K562 (cell line): ENCODE measurements around the gene C16orf95. TPM values are rescaled to one million over a fixed set of nuclear protein-coding genes. Genes with fewer than 3 reads are reported as not detected.

Source experiments
- ATAC-seq: fragments of 200-7000 bp; cut with Tn5 transposase; 3 replicates; pipeline ENCODE4 v1.9.1; 2020; ENCODE audit warnings: moderate library complexity
- BruUV-seq: library from RNA; stranded (reverse); fragments of 400-500 nt; replicated peaks from 2 replicates; lab custom pipeline; 2021; lab: Mats Ljungman, UMichigan
- CTCF ChIA-PET: fragments of 300-600 bp; formaldehyde crosslinking; extraction: SDS; loops from one replicate; lab custom pipeline; 2021; ENCODE audit warnings: low intra/inter-chr PET ratio; lab: Yijun Ruan, JAX
- POLR2A ChIA-PET: fragments of 300-600, 350-650 bp; sonication (Branson Sonifier 250); formaldehyde crosslinking; extraction: SDS; loops from one replicate; lab custom pipeline; 2021; ENCODE audit warnings: antibody characterized with exemption, inconsistent platforms; lab: Yijun Ruan, JAX
- DNase-seq, 4 experiments: peaks; one replicate each; pipeline versions ENCODE4 v3.0.0 to v3.0.0-alpha.2; 2011 to 2018; ENCODE audit warnings: low spot score in 3 of 4, mixed read lengths in 3 of 4; ENCODE audit errors: extremely low read depth in 1 of 4
- FAIRE-seq: peaks from 2 replicates; lab custom pipeline; 2011; peaks lifted over from hg19 to GRCh38; lab: Jason Lieb, UNC
- H2AFZ ChIP-seq: 2 replicates; pipeline ENCODE4 v1.6.0; 2011; ENCODE audit warnings: low read depth, low read length, control low read depth, inconsistent platforms
- H3K27ac ChIP-seq: fragments of 200-600 bp; 3 replicates; pipeline ENCODE4 v1.8.0; 2011; ENCODE audit warnings: low read depth, mild to moderate bottlenecking, control low read depth, inconsistent platforms, low read length, moderate library complexity, mixed read lengths; ENCODE audit errors: extremely low read depth
- H3K27me3 ChIP-seq, 2 experiments: fragments of 300-600 bp in 1 of 2; 2 replicates in 1 of 2; 3 replicates in 1 of 2; pipeline versions ENCODE4 v1.6.0 to v1.8.0; 2011; ENCODE audit warnings: inconsistent platforms in 2 of 2, low read length in 2 of 2, mild to moderate bottlenecking in 1 of 2, mixed read lengths in 1 of 2, moderate library complexity in 1 of 2; ENCODE audit not compliant: control insufficient read depth in 2 of 2, insufficient read depth in 2 of 2
- H3K36me3 ChIP-seq: fragments of 300-600 bp; 3 replicates; pipeline ENCODE4 v1.8.0; 2011; ENCODE audit warnings: mild to moderate bottlenecking, low read length, inconsistent platforms; ENCODE audit not compliant: control insufficient read depth, insufficient read depth
- H3K4me1 ChIP-seq, 2 experiments: fragments of 200-600 bp in 1 of 2; replicated peaks in 1 of 2; 2 replicates in 1 of 2; 3 replicates in 1 of 2; pipeline versions ENCODE4 v1.5.1 to v1.8.0; 2011; ENCODE audit warnings: inconsistent platforms in 2 of 2, low read length in 2 of 2, mild to moderate bottlenecking in 1 of 2, mixed read lengths in 1 of 2, moderate library complexity in 1 of 2; ENCODE audit not compliant: control insufficient read depth in 2 of 2, insufficient read depth in 2 of 2
- H3K4me2 ChIP-seq: 2 replicates; pipeline ENCODE4 v1.6.1; 2011; ENCODE audit warnings: low read length, control low read depth, inconsistent platforms, mixed read lengths; ENCODE audit not compliant: insufficient read depth
- H3K4me3 ChIP-seq: fragments of 200-600 bp; sonication (generic), shearing (Covaris generic); 2 replicates; pipeline ENCODE4 v1.5.1; 2016; ENCODE audit warnings: control low read depth, inconsistent platforms
- H3K79me2 ChIP-seq: fragments of 200-600 bp; 3 replicates; pipeline ENCODE4 v1.8.0; 2011; ENCODE audit warnings: low read length, inconsistent platforms; ENCODE audit not compliant: control insufficient read depth, insufficient read depth
- H3K9ac ChIP-seq, 2 experiments: 2 replicates each; pipeline versions ENCODE4 v1.6.0 to v1.6.1; 2011; ENCODE audit warnings: low read depth in 2 of 2, low read length in 2 of 2, control low read depth in 1 of 2, inconsistent platforms in 1 of 2, mild to moderate bottlenecking in 1 of 2, mixed read lengths in 1 of 2; ENCODE audit not compliant: insufficient read depth in 1 of 2
- H3K9me1 ChIP-seq: one replicate; pipeline ENCODE4 v1.6.0; 2011; ENCODE audit warnings: inconsistent platforms, mild to moderate bottlenecking, low read length, moderate library complexity; ENCODE audit not compliant: control insufficient read depth, insufficient read depth
- H3K9me3 ChIP-seq: replicated peaks from 2 replicates; pipeline ENCODE4 v1.5.1; 2011; ENCODE audit warnings: low read depth, low read length, inconsistent platforms; ENCODE audit not compliant: control insufficient read depth, insufficient read depth
- H4K20me1 ChIP-seq: replicated peaks from 2 replicates; pipeline ENCODE4 v1.6.1; 2011; ENCODE audit warnings: low read length, inconsistent platforms, mixed read lengths; ENCODE audit not compliant: control insufficient read depth, insufficient read depth
- ARID2 ChIP-seq: fragments of 450-650 bp; IDR thresholded peaks from 2 replicates; pipeline ENCODE4 v1.6.1; 2017; ENCODE audit warnings: antibody characterized with exemption, mild to moderate bottlenecking
- CTBP1 ChIP-seq: fragments of 450-650 bp; IDR thresholded peaks from 2 replicates; pipeline ENCODE4 v1.6.1; 2016; ENCODE audit warnings: borderline replicate concordance
- NFYB ChIP-seq: IDR thresholded peaks from 2 replicates; pipeline ENCODE4 v1.6.1; 2011; ENCODE audit warnings: mild to moderate bottlenecking, moderate library complexity; ENCODE audit not compliant: insufficient read length; ENCODE audit errors: extremely low read depth
- SNRNP70 ChIP-seq: fragments of 200-400 bp; formaldehyde crosslinking; optimal IDR thresholded peaks from 2 replicates; pipeline ENCODE3; 2017; ENCODE audit warnings: low read depth, low read length
- STAG1 ChIP-seq: sonication (generic); formaldehyde crosslinking; IDR thresholded peaks from 2 replicates; pipeline ENCODE4 v1.5.0; 2020; ENCODE audit warnings: missing genetic modification reagents, borderline replicate concordance
- STAT5A ChIP-seq: IDR thresholded peaks from 2 replicates; pipeline ENCODE4 v1.6.1; 2012; ENCODE audit warnings: low read length, inconsistent platforms, borderline replicate concordance
- TEAD2 ChIP-seq: fragments of 450-650 bp; IDR thresholded peaks from 2 replicates; pipeline ENCODE4 v1.6.1; 2016; ENCODE audit warnings: missing genetic modification characterization, control low read depth, missing compliant biosample characterization
- THRA ChIP-seq: fragments of 450-650 bp; IDR thresholded peaks from 2 replicates; pipeline ENCODE4 v1.6.1; 2017; ENCODE audit warnings: mild to moderate bottlenecking, moderate library complexity
- USF1 ChIP-seq: sonication (generic); formaldehyde crosslinking; IDR thresholded peaks from 2 replicates; pipeline ENCODE4 v1.9.0; 2022; ENCODE audit warnings: mild to moderate bottlenecking, missing genetic modification reagents
- ZBTB7A ChIP-seq: IDR thresholded peaks from 2 replicates; pipeline ENCODE4 v1.6.1; 2011; ENCODE audit warnings: low read depth, mild to moderate bottlenecking, low read length, moderate library complexity, borderline replicate concordance; ENCODE audit not compliant: control insufficient read depth
- ZKSCAN1 ChIP-seq: fragments of 150-350 bp; IDR thresholded peaks from 2 replicates; pipeline ENCODE4 v1.6.1; 2016; ENCODE audit warnings: low read depth, low read length
- ZNF395 ChIP-seq: fragments of 200-800 bp; sonication (Bioruptor generic); IDR thresholded peaks from 2 replicates; pipeline ENCODE4 v1.6.1; 2017; ENCODE audit warnings: missing genetic modification characterization, missing compliant biosample characterization
- ZNF785 ChIP-seq: fragments of 250-450 bp; sonication (Bioruptor Pico); IDR thresholded peaks from 2 replicates; pipeline ENCODE4 v1.4.0; 2020; ENCODE audit warnings: mild to moderate bottlenecking
- WGBS: fragments of 100-300 bp; shearing (Covaris generic); methylation state at CpG from one replicate; pipeline ENCODE4 v1.1.6; 2016; ENCODE audit warnings: low coverage, mixed read lengths; ENCODE audit not compliant: insufficient coverage; ENCODE audit errors: missing lambda C conversion rate; 5-methylcytosine and 5-hydroxymethylcytosine counted together
- in situ Hi-C: fragments of 300-500 bp; cut with MboI; formaldehyde crosslinking; loops from 4 replicates; pipeline ENCODE4 v1.15.0; 2018; ENCODE audit warnings: inconsistent platforms, mixed read lengths
- intact Hi-C: fragments of 100-400 bp; cut with micrococcal nuclease; formaldehyde crosslinking; loops from 2 replicates; pipeline ENCODE4 v1.14.2; 2022
- polyA plus RNA-seq, 8 experiments: library from polyadenylated mRNA; depleted of rRNA in 4 of 8; stranded (reverse) in 5 of 8; unstranded in 3 of 8; fragments of >200 nt; fragmentation: Nextera tagmentation in 2 of 8; fragmentation: Illumina TruSeq in 1 of 8; extraction: Ambion mirVana in 2 of 8; extraction: Trizol in 1 of 8; gene quantifications; 2 replicates each; pipeline versions ENCODE4 v1.2.1 to v1.2.3, GENCODE V29; 2011 to 2014; ENCODE audit warnings: inconsistent platforms in 1 of 8, missing spikeins in 1 of 8
- total RNA-seq, 7 experiments: library from RNA; depleted of rRNA in 6 of 7; stranded (reverse); fragments of >200 nt in 6 of 7; fragmentation: Illumina TruSeq in 2 of 7; extraction: Trizol in 2 of 7; gene quantifications; 2 replicates each; pipeline versions ENCODE4 v1.2.1 to v1.2.3, GENCODE V29; 2011 to 2021; ENCODE audit warnings: low replicate concordance in 1 of 7

The C16orf95 gene
- total and polyA plus RNA-seq, 9 of the 15 experiments (the other 6 are each of a cell fraction or from before 2014, with no cell fraction given): 6.5 to 20.5 (median 9.4) TPM

GRCh38 chr16:87271256-87271655 is 45.9 kb downstream of the C16orf95 start:
- Histone ChIP-seq H3K4me1 (no peaks in the 10 kb centered on the region), H3K79me2 (no peaks in the 10 kb centered on the region), H3K27ac (no peak overlapping the region), H3K27me3 (no peaks in the 10 kb centered on the region), H4K20me1 (peaks cover 6% of the 10 kb centered on the region; the same call in 1 of the 2 replicates), H3K4me3 (no peak overlapping the region), H2AFZ (no peak overlapping the region), H3K4me2 (no peak overlapping the region), H3K9me1 (no peaks in the 10 kb centered on the region), H3K36me3 (no peaks in the 10 kb centered on the region), H3K9ac (peak overlapping the region in 1 of 2 experiments; percentile 64; a peak in 1 of 4 replicates), H3K9me3 (no peaks in the 10 kb centered on the region)
- ATAC-seq: no peak
- CTCF ChIA-PET: no interaction called here
- BruUV-seq: no TSS peak
- FAIRE-seq: no peak
- in situ Hi-C loops (loop anchor here (10.0 kb wide), 1 partner anchor 706 kb away; the partner anchor contains the start of gene FOXC2), intact Hi-C loops (no loop called here)
- no peak for DNase-seq
- POLR2A ChIA-PET: no interaction called here
- WGBS: 53% methylated on average over 11 of the region's 11 CpGs
- TF ChIP-seq THRA: no peak
- TF ChIP-seq ZNF785 (CRISPR knock-in tag): no peak
- TF ChIP-seq USF1 (CRISPR knock-in tag): no peak
- TF ChIP-seq CTBP1: no peak
- TF ChIP-seq ZNF395 (CRISPR knock-in tag): no peak
- no peak for TF ChIP-seq ARID2
- no peak for TF ChIP-seq SNRNP70
- TF ChIP-seq STAT5A: no peak
- no peak for TF ChIP-seq TEAD2
- TF ChIP-seq ZKSCAN1: no peak
- no peak for TF ChIP-seq STAG1 (CRISPR knock-in tag)
- TF ChIP-seq ZBTB7A: no peak
- no peak for TF ChIP-seq NFYB
